NK-92 (cell line): ENCODE results near the gene ARHGEF18.

Source experiments
- DNase-seq: peaks from one replicate; lab custom pipeline; 2025; ENCODE audit not compliant: unreplicated experiment; lab: John Stamatoyannopoulos, UW

The ARHGEF18 gene

GRCh38 chr19:7382694-7383093 is 34.0 kb downstream of the ARHGEF18 start:
- no peak for DNase-seq

- no peak for DNase-seq
These were observed 34.5 kb downstream of the ARHGEF18 start for GRCh38 chr19:7383284-7383683.

GRCh38 chr19:7385062-7385461 is 36.3 kb downstream of the ARHGEF18 start:
- no peak for DNase-seq

GRCh38 chr19:7386308-7386707 is 37.6 kb downstream of the ARHGEF18 start:
- DNase-seq = no peak

GRCh38 chr19:7386769-7387168 is 38.0 kb downstream of the ARHGEF18 start:
- DNase-seq = no peak

- no peak for DNase-seq
These were observed 42.5 kb downstream of the ARHGEF18 start for GRCh38 chr19:7391218-7391670.

GRCh38 chr19:7393459-7393858 is 44.7 kb downstream of the ARHGEF18 start:
- no peak for DNase-seq

- DNase-seq = no peak
These were observed 45.4 kb downstream of the ARHGEF18 start for GRCh38 chr19:7393939-7394730.

- peak; percentile 27 for DNase-seq
These were observed 46.1 kb downstream of the ARHGEF18 start for GRCh38 chr19:7394731-7395359.

GRCh38 chr19:7395360-7396066 is 46.8 kb downstream of the ARHGEF18 start:
- no peak for DNase-seq

- no peak for DNase-seq
These were observed 49.0 kb downstream of the ARHGEF18 start for GRCh38 chr19:7397687-7398086.
